ENCODE measurements around the gene KDM2A.

Gene KDM2A

GRCh38 chr11:67273260-67273990 lies 154.4 kb downstream of the KDM2A start:
- DNase-seq (ENCODE audit: low read depth), result no peak

DNA sequence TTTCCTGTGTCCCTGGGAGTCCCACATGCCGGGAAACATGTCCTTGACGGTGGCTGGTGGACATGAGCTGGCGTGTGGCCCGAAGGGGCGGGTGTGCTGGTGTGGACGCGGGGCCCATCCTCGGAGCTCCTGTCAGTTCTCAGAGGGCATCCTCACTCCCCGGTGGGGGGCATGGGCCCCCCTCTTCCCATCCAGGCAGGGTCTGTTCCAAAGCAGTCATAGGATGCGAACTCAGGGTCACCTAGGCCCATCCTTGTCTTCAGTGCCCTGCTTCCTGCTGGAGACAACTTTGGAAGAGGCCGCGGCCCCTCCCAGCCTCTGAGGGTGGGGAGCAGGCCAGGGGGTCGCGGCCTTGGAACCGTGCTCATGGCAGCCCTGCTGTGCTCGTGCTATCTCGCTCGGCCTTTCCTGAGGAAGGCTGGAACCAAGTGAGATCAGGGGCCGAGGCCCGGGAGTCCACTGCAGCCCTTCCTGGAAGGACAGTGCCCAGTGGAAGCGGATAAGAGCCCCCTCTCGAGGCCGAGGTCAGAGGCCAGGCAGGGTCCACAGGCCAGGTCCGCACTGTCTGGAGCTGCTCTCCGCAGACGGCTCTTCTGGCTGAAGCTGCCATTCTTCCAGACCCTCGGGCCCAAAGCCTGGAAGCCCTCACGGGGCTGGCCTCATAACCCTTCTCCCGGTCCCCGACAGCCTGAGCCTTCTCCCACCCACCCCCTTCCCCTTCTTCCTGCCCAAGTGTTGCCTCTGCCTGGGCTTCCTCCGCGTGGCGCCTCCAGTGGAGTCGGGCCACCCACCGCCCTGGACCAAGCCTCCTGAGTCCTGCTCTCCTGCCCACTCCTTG lies 155.9 kb downstream of the KDM2A start:
- DNase-seq (ENCODE audit: low read depth), result no peak

- DNase-seq (ENCODE audit: low read depth), result no peak
Observed at GRCh38 chr11:67275606-67276409, 156.7 kb downstream of the KDM2A start.

GRCh38 chr11:67276781-67277230 lies 157.7 kb downstream of the KDM2A start:
- no peak for DNase-seq (ENCODE audit: low read depth)

DNA sequence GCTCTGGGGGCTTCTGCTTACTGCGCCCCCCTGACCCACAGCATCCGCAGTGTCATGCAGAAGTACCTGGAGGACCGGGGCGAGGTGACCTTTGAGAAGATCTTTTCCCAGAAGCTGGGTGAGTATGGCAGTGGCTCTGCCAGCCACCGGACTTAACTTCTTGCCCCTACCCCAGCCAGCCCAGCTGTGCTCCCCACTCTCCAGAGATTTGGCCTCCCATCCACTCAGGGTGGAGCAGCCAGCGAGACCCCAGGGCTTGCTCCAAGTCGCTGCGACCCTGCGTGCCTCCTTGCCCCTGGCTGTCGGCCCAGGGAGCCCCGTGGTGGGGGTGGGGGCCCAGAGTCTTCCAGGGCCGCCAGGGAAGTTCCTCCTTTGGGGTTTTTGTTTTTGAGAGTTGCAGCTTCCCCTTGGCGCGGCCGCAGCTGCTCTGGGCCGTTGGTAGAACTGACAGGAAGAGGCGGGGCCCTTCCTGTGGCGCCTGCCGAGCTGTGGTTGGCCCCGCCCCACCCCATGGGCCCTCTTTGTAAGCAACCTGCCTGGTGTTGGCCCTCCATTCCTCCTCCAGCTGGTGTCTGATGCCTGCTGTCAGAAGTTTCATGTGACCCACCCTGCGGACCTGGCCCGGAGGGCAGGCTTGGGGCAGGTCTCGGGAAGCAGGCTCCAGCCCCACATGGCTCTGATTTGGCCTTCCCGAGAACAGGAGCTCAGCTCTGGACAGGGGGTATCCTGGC lies 158.3 kb downstream of the KDM2A start:
- DNase-seq (ENCODE audit: low read depth), result no peak

DNA sequence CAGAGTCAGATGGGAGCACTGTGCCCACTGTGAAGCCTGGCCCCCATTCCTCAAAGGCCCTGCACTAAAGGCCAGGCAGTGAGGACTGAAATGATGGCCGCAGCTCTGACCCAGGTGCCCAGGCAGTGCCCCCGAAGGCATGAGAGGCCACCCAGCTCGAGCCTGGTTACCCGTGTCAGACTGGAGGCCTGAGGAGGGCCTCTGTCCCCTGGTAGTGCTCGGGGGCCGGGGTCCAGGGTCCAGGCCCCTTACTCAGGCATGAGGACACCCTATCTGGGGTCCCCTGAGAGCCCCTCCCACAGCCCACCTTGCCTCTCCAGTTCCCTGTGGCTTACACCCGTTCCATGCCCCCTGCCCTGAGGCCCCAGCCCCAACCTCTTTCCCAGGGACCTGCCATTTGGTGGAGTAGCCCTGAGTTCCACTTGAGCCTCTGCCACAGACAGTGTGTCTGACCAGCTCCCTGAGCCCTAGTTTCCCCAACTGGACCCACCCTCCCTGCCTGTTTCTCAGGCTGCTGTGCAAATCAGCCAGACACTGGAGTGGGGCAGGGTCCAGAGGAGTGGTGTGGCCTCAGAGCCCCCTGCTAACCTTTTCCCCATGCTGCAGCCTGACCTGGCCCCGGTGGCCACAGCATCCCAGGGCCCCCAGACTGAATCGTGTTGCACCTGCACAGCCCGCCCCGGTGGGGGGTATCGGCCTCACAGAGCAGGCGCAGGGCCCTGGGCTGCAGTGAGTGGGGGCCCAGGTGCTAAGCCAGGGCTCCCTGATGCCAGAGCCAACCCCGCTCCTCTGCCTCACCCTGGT lies 159.3 kb downstream of the KDM2A start:
- no peak for DNase-seq (ENCODE audit: low read depth)

DNA sequence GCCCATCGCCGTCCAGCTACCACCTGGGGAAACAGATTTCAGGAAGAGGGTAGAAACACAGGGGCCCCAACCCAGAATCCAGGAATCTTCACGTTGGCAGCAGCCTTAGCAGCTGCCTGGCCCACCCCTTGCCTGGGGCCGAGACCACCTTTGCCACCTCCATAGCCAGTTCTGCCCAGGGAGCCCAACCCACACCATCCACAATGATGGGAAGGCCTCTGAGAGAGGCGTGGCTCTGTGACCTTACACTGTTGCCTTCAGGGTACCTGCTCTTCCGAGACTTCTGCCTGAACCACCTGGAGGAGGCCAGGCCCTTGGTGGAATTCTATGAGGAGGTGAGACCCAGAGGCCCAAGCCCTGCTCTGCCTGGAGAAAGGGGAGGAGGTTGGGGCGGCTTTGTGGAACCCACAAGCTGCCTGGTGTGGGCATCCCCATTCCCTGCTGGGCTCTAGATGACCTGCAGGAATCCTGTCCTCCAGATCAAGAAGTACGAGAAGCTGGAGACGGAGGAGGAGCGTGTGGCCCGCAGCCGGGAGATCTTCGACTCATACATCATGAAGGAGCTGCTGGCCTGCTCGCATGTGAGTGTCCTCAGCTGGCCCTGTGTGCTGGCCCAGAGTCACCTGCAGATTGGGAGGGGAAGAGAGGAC lies 160.0 kb downstream of the KDM2A start:
- DNase-seq (ENCODE audit: low read depth), result no peak

GRCh38 chr11:67279589-67280340 lies 160.7 kb downstream of the KDM2A start:
- DNase-seq (ENCODE audit: low read depth), result no peak

- DNase-seq (ENCODE audit: low read depth), result no peak
Observed at GRCh38 chr11:67280341-67280787, 161.3 kb downstream of the KDM2A start.

DNA sequence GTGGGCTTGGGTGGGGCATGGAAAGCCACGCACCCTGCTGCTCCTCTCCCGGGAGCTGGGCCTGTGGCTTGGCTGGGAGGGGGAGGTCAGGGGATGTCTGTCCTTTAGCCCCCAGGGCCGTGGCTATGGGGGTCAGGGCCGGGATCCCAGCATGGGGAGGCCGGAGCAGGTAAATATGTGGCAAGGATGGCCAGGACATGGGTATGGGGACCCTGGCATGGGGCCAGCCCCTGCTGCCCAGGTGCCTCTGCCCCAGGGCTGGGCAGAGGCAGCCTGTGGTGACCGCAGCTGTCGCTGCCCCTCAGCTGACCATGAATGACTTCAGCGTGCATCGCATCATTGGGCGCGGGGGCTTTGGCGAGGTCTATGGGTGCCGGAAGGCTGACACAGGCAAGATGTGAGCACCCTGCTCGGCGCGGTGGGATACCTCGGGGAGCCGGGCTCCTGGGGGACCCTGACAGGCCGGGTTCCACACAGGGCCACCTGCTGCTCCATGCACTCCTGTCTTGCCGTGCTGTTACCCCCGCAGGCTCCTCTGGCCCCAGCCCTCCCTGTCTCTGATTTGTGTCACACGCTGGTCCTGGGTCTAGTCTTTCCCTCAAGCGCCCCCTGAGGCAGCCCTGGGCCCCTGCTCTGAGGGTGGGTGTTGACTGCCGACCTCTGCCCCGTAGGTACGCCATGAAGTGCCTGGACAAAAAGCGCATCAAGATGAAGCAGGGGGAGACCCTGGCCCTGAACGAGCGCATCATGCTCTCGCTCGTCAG lies 161.9 kb downstream of the KDM2A start:
- no peak for DNase-seq (ENCODE audit: low read depth)

DNA sequence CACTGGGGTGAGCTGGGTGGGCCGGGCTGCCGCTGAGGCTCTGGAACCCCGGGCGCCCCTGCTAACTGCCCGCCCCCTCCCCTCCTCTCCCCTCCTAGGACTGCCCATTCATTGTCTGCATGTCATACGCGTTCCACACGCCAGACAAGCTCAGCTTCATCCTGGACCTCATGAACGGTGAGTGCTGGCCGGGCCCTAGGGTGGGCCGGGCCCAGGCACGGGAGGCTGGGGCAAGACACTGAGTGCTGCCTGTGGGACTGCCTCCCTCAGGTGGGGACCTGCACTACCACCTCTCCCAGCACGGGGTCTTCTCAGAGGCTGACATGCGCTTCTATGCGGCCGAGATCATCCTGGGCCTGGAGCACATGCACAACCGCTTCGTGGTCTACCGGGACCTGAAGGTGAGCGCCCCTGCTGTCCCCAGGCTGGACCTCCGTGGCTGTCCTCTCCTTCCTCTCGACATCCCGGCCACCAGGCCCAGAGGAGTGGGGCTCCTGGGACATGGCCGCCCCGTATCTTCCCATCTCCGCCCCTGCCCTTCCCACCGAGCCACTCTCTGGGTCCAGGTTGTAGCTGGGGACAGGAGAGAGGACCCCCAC lies 162.6 kb downstream of the KDM2A start:
- no peak for DNase-seq (ENCODE audit: low read depth)

DNA sequence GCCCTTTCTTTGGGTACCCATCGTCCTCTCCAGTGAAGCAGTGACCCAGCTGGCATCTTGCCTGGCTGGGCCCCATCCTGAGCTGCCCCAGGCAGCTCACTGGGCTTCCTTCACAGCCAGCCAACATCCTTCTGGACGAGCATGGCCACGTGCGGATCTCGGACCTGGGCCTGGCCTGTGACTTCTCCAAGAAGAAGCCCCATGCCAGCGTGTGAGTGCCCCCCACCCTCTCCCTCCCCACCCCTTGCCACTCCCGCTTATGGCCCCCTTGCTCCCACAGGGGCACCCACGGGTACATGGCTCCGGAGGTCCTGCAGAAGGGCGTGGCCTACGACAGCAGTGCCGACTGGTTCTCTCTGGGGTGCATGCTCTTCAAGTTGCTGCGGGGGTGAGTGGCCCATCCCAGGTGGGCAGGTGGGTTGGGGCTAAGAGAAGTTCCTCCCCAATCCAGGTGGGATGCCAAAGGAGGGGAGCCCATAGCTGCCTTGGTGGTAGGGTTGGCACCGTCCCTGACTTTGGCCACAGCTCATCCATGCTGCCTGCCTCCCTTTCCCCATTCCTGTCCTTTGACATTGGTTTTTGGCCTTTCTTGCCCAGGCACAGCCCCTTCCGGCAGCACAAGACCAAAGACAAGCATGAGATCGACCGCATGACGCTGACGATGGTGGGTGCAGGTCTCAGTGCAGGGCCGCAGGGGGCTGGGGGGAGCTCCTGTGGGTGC lies 163.3 kb downstream of the KDM2A start:
- DNase-seq (ENCODE audit: low read depth), result no peak

DNA sequence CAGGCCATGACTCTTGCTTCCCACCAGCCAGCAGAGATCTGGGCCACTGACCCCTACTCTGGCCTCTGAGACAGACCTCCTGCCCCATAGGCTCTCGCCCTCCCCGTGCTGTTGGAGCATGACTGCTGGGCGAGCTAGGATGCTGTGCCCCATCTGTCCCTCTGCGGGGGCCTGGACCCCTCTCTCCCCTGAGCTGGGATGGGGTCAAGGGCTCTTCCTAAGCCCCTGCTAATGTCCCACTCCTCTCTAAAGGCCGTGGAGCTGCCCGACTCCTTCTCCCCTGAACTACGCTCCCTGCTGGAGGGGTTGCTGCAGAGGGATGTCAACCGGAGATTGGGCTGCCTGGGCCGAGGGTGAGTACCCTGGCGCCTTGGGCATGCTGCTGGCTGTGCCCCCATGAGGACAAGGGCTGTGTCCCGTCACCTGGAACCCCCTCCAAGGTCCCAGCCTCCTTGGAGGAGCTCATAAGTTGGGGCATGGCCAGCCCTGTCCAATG lies 163.9 kb downstream of the KDM2A start:
- DNase-seq (ENCODE audit: low read depth), result no peak

GRCh38 chr11:67283481-67283963 lies 164.5 kb downstream of the KDM2A start:
- no peak for DNase-seq (ENCODE audit: low read depth)

- DNase-seq (ENCODE audit: low read depth), result no peak
Observed at GRCh38 chr11:67284811-67285540, 165.9 kb downstream of the KDM2A start.
